Neural progenitor cell (in vitro differentiated cells): ENCODE measurements around the gene TOMM40.

ENCODE experiments used
- EZH2 ChIP-seq: fragments of 200-600 bp; sonication (generic); IDR thresholded peaks from 2 replicates; pipeline ENCODE4 v1.6.1; 2017; ENCODE audit warnings: antibody characterized with exemption, mild to moderate bottlenecking, moderate library complexity
- EZH2phosphoT487 ChIP-seq: fragments of 200-600 bp; sonication (generic); IDR thresholded peaks from 2 replicates; pipeline ENCODE4 v1.6.1; 2017; ENCODE audit warnings: antibody characterized with exemption
- TF ChIP-seq, protein P1 (sequence below): fragments of 200-600 bp; sonication (generic); IDR thresholded peaks from 2 replicates; pipeline ENCODE4 v1.5.1; 2017; ENCODE audit warnings: antibody characterized with exemption, mild to moderate bottlenecking

DNA sequence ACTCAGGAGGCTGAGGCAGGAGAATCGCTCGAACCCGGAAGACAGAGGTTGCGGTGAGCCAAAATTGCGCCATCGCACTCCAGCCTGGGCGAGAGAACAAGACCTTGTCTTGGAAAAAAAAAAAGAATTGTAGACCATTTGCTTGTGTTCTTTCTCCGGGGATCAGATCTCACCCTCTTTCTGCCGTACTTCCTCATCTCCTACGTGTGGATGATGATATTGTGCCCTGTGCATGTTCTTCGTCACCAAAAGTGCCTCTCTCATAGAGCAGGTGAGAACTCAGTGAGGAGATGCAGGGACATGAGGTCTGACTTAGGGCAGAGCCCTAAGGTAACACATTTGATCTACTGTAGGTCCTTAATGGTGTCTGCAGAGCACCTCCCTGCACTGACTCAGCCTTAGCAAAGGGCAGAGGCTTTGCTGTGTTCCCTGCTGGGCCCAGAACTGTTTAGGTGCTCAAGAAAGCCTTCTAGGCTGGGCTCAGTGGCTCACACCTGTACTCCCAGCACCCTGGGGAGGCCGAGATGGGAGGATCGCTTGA lies 56.1 kb downstream of the TOMM40 start:
- TF ChIP-seq, protein P1, sequence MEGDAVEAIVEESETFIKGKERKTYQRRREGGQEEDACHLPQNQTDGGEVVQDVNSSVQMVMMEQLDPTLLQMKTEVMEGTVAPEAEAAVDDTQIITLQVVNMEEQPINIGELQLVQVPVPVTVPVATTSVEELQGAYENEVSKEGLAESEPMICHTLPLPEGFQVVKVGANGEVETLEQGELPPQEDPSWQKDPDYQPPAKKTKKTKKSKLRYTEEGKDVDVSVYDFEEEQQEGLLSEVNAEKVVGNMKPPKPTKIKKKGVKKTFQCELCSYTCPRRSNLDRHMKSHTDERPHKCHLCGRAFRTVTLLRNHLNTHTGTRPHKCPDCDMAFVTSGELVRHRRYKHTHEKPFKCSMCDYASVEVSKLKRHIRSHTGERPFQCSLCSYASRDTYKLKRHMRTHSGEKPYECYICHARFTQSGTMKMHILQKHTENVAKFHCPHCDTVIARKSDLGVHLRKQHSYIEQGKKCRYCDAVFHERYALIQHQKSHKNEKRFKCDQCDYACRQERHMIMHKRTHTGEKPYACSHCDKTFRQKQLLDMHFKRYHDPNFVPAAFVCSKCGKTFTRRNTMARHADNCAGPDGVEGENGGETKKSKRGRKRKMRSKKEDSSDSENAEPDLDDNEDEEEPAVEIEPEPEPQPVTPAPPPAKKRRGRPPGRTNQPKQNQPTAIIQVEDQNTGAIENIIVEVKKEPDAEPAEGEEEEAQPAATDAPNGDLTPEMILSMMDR: no peak
- no peak for TF ChIP-seq EZH2
- no peak for TF ChIP-seq EZH2phosphoT487
